Gastrocnemius medialis (tissue), 4 donors: ENCODE data around the gene AFG1L. TPM values are rescaled to one million over a fixed set of nuclear protein-coding genes. Genes with fewer than 3 reads are reported as not detected.

Source experiments
- ATAC-seq, 2 donors: fragments of 150-250 bp; one replicate each; pipeline ENCODE4 v1.9.1; 2016
- DNase-seq, 2 donors: peaks; one replicate each; pipeline ENCODE4 v3.0.0-alpha.2; 2019
- H3K27ac ChIP-seq, 4 donors: fragments of 200-600 bp; sonication (generic); 1 replicate in 1 of 4; 2 replicates in 3 of 4; pipeline ENCODE4 v1.5.1; 2016 to 2018; ENCODE audit warnings: mild to moderate bottlenecking in 2 of 4, moderate library complexity in 1 of 4
- H3K27me3 ChIP-seq, 3 donors: fragments of 200-600 bp; sonication (generic) in 2 of 3; 1 replicate in 1 of 3; 2 replicates in 2 of 3; pipeline versions ENCODE4 v1.5.1 to v1.6.0; 2016 to 2019; ENCODE audit warnings: mild to moderate bottlenecking in 1 of 3, moderate library complexity in 1 of 3
- H3K36me3 ChIP-seq, 2 donors: fragments of 200-600 bp; sonication (generic) in 1 of 2; one replicate each; pipeline ENCODE4 v1.5.1; 2017 to 2018
- H3K4me1 ChIP-seq, 2 donors: fragments of 200-600 bp; sonication (generic) in 1 of 2; one replicate each; pipeline ENCODE4 v1.5.1; 2016 to 2017; ENCODE audit warnings: mild to moderate bottlenecking in 2 of 2
- H3K4me3 ChIP-seq, 4 donors: fragments of 200-600 bp; sonication (generic) in 3 of 4; 1 replicate in 1 of 4; 2 replicates in 3 of 4; pipeline ENCODE4 v1.5.1; 2016 to 2019; ENCODE audit warnings: mild to moderate bottlenecking in 2 of 4
- H3K9me3 ChIP-seq, 3 donors: fragments of 200-600 bp; sonication (generic) in 2 of 3; 1 replicate in 1 of 3; 2 replicates in 2 of 3; pipeline ENCODE4 v1.5.1; 2016 to 2019
- CTCF ChIP-seq, 5 experiments: fragments of 450-650 bp in 3 of 5; fragments of 200-600 bp in 2 of 5; sonication (generic) in 2 of 5; IDR thresholded peaks in 4 of 5; conservative IDR thresholded peaks in 1 of 5; 1 replicate in 4 of 5; 2 replicates in 1 of 5; pipeline ENCODE4 v1.5.1; 2016 to 2019; ENCODE audit warnings: antibody characterized with exemption in 5 of 5, mild to moderate bottlenecking in 3 of 5, moderate library complexity in 3 of 5
- POLR2A ChIP-seq, 2 donors: fragments of 450-650 bp; IDR thresholded peaks; one replicate each; pipeline ENCODE4 v1.6.1; 2017; ENCODE audit warnings: antibody characterized with exemption in 2 of 2, mild to moderate bottlenecking in 2 of 2, moderate library complexity in 2 of 2
- in situ Hi-C, 4 donors: fragments of 200-750 bp; cut with MboI; loops; one replicate each; pipeline versions ENCODE4 v1.15.0 to v1.8.0; 2017; ENCODE audit warnings: low sequenced_read_pairs in 4 of 4
- intact Hi-C: fragments of 100-400 bp; cut with DNase I; formaldehyde crosslinking; loops from one replicate; pipeline ENCODE4 v1.15.1; 2023; ENCODE audit warnings: low total_unique reads
- total RNA-seq, 4 donors: library from RNA; depleted of rRNA; stranded (reverse); fragments of >200 nt; gene quantifications; one replicate each; pipeline versions ENCODE4 v1.1.0 to v1.2.3, GENCODE V29; 2016

The AFG1L gene
- total RNA-seq, 4 donors from 2014 or later = 2.1 to 7.0 (median 2.6) TPM

- intact Hi-C loops = no loop called here
- in situ Hi-C loops = no loop called here
- no peak for TF ChIP-seq POLR2A (IDR thresholded peaks at IDR 0.05)
- TF ChIP-seq CTCF (IDR thresholded peaks at IDR 0.05 in 4 of 5, conservative IDR thresholded peaks at IDR 0.05 in 1 of 5) = no peak
These were observed 124.6 kb downstream of the AFG1L start for GRCh38 chr6:108419474-108419873.

DNA sequence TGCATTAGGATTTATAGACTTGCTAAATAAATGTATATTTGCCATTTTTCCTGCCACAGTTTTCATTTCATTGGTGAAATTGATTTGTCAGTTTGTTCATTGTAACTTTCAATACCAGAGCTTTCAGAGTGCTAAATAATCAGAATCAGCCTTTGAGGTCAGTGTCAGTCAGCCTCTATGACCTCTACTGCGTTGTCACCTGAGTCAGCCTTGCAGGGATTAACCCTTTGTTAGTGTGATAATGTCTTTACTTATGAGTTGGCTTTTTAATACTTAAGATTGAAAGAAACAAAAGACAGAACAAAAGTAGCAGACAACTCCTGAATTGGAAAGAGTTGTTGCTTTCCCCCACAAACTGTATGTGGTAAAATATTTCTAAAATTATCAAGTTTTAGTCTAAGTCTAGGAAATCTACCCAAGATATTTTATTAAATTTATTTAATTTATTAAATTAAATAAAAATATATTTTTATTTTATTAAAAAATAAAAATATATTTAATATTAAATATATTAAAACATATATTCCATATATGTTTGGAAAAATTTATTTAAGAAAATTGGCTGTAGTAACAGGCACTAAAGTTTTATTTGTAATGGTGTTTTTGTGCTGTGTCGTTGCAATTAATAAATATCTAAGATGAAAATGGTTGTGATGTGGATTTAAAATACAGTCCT, 125.2 kb downstream of the AFG1L start:
- ATAC-seq (no peak), DNase-seq (no peak)
- intact Hi-C loops = no loop called here
- Histone ChIP-seq H3K9me3 (no peaks in the 10 kb centered on the region), H3K27me3 (no peaks in the 10 kb centered on the region), H3K27ac (no peak overlapping the region), H3K36me3 (no peaks in the 10 kb centered on the region), H3K4me1 (no peaks in the 10 kb centered on the region), H3K4me3 (no peak overlapping the region)
- in situ Hi-C loops = no loop called here
- TF ChIP-seq POLR2A (IDR thresholded peaks at IDR 0.05) = no peak
- no peak for TF ChIP-seq CTCF (IDR thresholded peaks at IDR 0.05 in 4 of 5, conservative IDR thresholded peaks at IDR 0.05 in 1 of 5)

More at GRCh38 chr6:108419474-108419873, 124.6 kb downstream of the AFG1L start:
- Histone ChIP-seq H3K4me1 (no peaks in the 10 kb centered on the region), H3K27ac (no peak overlapping the region), H3K27me3 (no peaks in the 10 kb centered on the region), H3K9me3 (no peaks in the 10 kb centered on the region), H3K4me3 (no peak overlapping the region), H3K36me3 (no peaks in the 10 kb centered on the region)
- DNase-seq (no peak), ATAC-seq (no peak)

DNA sequence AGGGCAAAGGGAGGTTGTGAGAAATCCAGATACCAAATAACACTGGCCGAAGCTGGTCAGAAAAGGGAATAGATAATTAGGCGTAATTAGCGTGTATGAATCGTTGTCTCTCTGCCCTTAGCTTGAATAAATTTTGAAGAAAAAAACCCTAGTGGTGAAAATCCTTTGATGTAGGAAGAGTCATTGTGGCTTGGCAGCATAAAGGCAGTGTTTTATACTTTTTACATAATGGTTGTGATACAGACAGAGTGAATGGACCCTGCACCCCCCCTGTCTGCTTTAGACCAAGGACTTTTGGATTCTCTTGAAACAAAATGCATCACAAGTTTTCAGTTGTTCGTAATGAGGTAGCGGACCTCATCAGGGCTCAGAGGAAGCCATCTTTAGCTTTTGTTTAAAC, 126.5 kb downstream of the AFG1L start:
- ATAC-seq (no peak), DNase-seq (no peak)
- no peaks in the 10 kb centered on the region for H3K4me1 ChIP-seq
- H3K27ac ChIP-seq = no peak overlapping the region
- TF ChIP-seq CTCF (IDR thresholded peaks at IDR 0.05 in 4 of 5, conservative IDR thresholded peaks at IDR 0.05 in 1 of 5) = no peak
- no peak for TF ChIP-seq POLR2A (IDR thresholded peaks at IDR 0.05)
- no peaks in the 10 kb centered on the region for H3K27me3 ChIP-seq
- no peaks in the 10 kb centered on the region for H3K36me3 ChIP-seq
- in situ Hi-C loops = no loop called here
- intact Hi-C loops = no loop called here
- H3K4me3 ChIP-seq = no peak overlapping the region
- H3K9me3 ChIP-seq = no peaks in the 10 kb centered on the region

GRCh38 chr6:108423982-108424705, 129.3 kb downstream of the AFG1L start:
- DNase-seq = no peak
- H3K36me3 ChIP-seq = no peaks in the 10 kb centered on the region
- H3K27me3 ChIP-seq = no peaks in the 10 kb centered on the region
- ATAC-seq = no peak
- intact Hi-C loops (no loop called here), in situ Hi-C loops (no loop called here)
- H3K4me1 ChIP-seq = no peaks in the 10 kb centered on the region
- TF ChIP-seq CTCF (IDR thresholded peaks at IDR 0.05 in 4 of 5, conservative IDR thresholded peaks at IDR 0.05 in 1 of 5) = no peak
- no peak for TF ChIP-seq POLR2A (IDR thresholded peaks at IDR 0.05)
- H3K9me3 ChIP-seq = no peaks in the 10 kb centered on the region
- no peak overlapping the region for H3K27ac ChIP-seq
- H3K4me3 ChIP-seq = no peak overlapping the region
